ENCODE results near the gene PTPRE.

PTPRE gene

GRCh38 chr10:128096486-128097199 is 189.7 kb downstream of the PTPRE start:
- no peak overlapping the region for H3K9ac ChIP-seq (ENCODE audit: low read depth in 1 of 2, low read length in 2 of 2)
- H3K4me1 ChIP-seq (ENCODE audit: control insufficient read depth in 2 of 2, insufficient read depth in 2 of 2, low read length in 2 of 2), result no peaks in the 10 kb centered on the region
- H3K36me3 ChIP-seq (ENCODE audit: control insufficient read depth in 2 of 2, insufficient read depth in 2 of 2, low read length in 2 of 2), result peaks cover 0 to 7% of the 10 kb centered on the region in 2 donors
- H3K27me3 ChIP-seq (ENCODE audit: control insufficient read depth in 2 of 2, insufficient read depth in 2 of 2, low read length in 2 of 2), result no peaks in the 10 kb centered on the region
- no peak overlapping the region for H3K27ac ChIP-seq (ENCODE audit: low read depth in 2 of 2, low read length in 2 of 2)
- no peaks in the 10 kb centered on the region for H3K9me3 ChIP-seq (ENCODE audit: control insufficient read depth in 2 of 2, low read length in 2 of 2)
- H3K4me3 ChIP-seq (ENCODE audit: low read length in 2 of 2), result no peak overlapping the region

GRCh38 chr10:128097783-128098182 is 190.9 kb downstream of the PTPRE start:
- no peak overlapping the region for H3K27ac ChIP-seq (ENCODE audit: low read depth in 2 of 2, low read length in 2 of 2)
- no peaks in the 10 kb centered on the region for H3K9me3 ChIP-seq (ENCODE audit: control insufficient read depth in 2 of 2, low read length in 2 of 2)
- no peak overlapping the region for H3K9ac ChIP-seq (ENCODE audit: low read depth in 1 of 2, low read length in 2 of 2)
- peaks cover 0 to 7% of the 10 kb centered on the region in 2 donors for H3K36me3 ChIP-seq (ENCODE audit: control insufficient read depth in 2 of 2, insufficient read depth in 2 of 2, low read length in 2 of 2)
- H3K4me3 ChIP-seq (ENCODE audit: low read length in 2 of 2), result no peak overlapping the region
- no peaks in the 10 kb centered on the region for H3K4me1 ChIP-seq (ENCODE audit: control insufficient read depth in 2 of 2, insufficient read depth in 2 of 2, low read length in 2 of 2)
- no peaks in the 10 kb centered on the region for H3K27me3 ChIP-seq (ENCODE audit: control insufficient read depth in 2 of 2, insufficient read depth in 2 of 2, low read length in 2 of 2)

GRCh38 chr10:128098631-128099030 is 191.7 kb downstream of the PTPRE start:
- H3K9me3 ChIP-seq (ENCODE audit: control insufficient read depth in 2 of 2, low read length in 2 of 2), result no peaks in the 10 kb centered on the region
- H3K36me3 ChIP-seq (ENCODE audit: control insufficient read depth in 2 of 2, insufficient read depth in 2 of 2, low read length in 2 of 2), result peaks cover 0 to 7% of the 10 kb centered on the region in 2 donors
- no peak overlapping the region for H3K9ac ChIP-seq (ENCODE audit: low read depth in 1 of 2, low read length in 2 of 2)
- no peaks in the 10 kb centered on the region for H3K4me1 ChIP-seq (ENCODE audit: control insufficient read depth in 2 of 2, insufficient read depth in 2 of 2, low read length in 2 of 2)
- H3K27ac ChIP-seq (ENCODE audit: low read depth in 2 of 2, low read length in 2 of 2), result no peak overlapping the region
- no peak overlapping the region for H3K4me3 ChIP-seq (ENCODE audit: low read length in 2 of 2)
- no peaks in the 10 kb centered on the region for H3K27me3 ChIP-seq (ENCODE audit: control insufficient read depth in 2 of 2, insufficient read depth in 2 of 2, low read length in 2 of 2)

- no peak overlapping the region for H3K4me3 ChIP-seq (ENCODE audit: low read length in 2 of 2)
- no peaks in the 10 kb centered on the region for H3K4me1 ChIP-seq (ENCODE audit: control insufficient read depth in 2 of 2, insufficient read depth in 2 of 2, low read length in 2 of 2)
- no peak overlapping the region for H3K27ac ChIP-seq (ENCODE audit: low read depth in 2 of 2, low read length in 2 of 2)
- H3K9me3 ChIP-seq (ENCODE audit: control insufficient read depth in 2 of 2, low read length in 2 of 2), result no peaks in the 10 kb centered on the region
- no peak overlapping the region for H3K9ac ChIP-seq (ENCODE audit: low read depth in 1 of 2, low read length in 2 of 2)
- no peaks in the 10 kb centered on the region for H3K27me3 ChIP-seq (ENCODE audit: control insufficient read depth in 2 of 2, insufficient read depth in 2 of 2, low read length in 2 of 2)
- H3K36me3 ChIP-seq (ENCODE audit: control insufficient read depth in 2 of 2, insufficient read depth in 2 of 2, low read length in 2 of 2), result peaks cover 0 to 7% of the 10 kb centered on the region in 2 donors
Observed at GRCh38 chr10:128099901-128100300, 193.0 kb downstream of the PTPRE start.

DNA sequence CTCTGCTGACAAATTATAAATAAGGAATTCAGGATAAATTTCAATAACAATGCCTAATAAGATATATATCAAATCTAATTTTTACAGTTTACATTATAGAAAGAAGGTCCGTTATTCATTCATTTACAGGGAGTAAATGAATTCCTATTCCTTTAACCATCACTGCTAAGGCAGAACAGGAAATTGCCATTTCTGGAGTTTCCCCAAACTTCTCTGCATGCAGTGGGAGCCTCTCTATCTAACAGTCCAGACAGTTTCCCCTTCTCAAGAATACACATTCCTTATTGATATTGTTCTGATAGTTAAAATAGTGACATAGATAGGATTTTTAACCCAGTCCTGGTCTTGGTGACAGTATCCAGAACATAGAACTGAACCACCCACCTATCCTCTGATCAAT is 195.0 kb downstream of the PTPRE start:
- H3K36me3 ChIP-seq (ENCODE audit: control insufficient read depth in 2 of 2, insufficient read depth in 2 of 2, low read length in 2 of 2), result peaks cover 3 to 10% of the 10 kb centered on the region in 2 donors
- H3K27me3 ChIP-seq (ENCODE audit: control insufficient read depth in 2 of 2, insufficient read depth in 2 of 2, low read length in 2 of 2), result no peaks in the 10 kb centered on the region
- H3K4me3 ChIP-seq (ENCODE audit: low read length in 2 of 2), result no peak overlapping the region
- no peaks in the 10 kb centered on the region for H3K4me1 ChIP-seq (ENCODE audit: control insufficient read depth in 2 of 2, insufficient read depth in 2 of 2, low read length in 2 of 2)
- H3K9ac ChIP-seq (ENCODE audit: low read depth in 1 of 2, low read length in 2 of 2), result no peak overlapping the region
- H3K9me3 ChIP-seq (ENCODE audit: control insufficient read depth in 2 of 2, low read length in 2 of 2), result no peaks in the 10 kb centered on the region
- no peak overlapping the region for H3K27ac ChIP-seq (ENCODE audit: low read depth in 2 of 2, low read length in 2 of 2)

DNA sequence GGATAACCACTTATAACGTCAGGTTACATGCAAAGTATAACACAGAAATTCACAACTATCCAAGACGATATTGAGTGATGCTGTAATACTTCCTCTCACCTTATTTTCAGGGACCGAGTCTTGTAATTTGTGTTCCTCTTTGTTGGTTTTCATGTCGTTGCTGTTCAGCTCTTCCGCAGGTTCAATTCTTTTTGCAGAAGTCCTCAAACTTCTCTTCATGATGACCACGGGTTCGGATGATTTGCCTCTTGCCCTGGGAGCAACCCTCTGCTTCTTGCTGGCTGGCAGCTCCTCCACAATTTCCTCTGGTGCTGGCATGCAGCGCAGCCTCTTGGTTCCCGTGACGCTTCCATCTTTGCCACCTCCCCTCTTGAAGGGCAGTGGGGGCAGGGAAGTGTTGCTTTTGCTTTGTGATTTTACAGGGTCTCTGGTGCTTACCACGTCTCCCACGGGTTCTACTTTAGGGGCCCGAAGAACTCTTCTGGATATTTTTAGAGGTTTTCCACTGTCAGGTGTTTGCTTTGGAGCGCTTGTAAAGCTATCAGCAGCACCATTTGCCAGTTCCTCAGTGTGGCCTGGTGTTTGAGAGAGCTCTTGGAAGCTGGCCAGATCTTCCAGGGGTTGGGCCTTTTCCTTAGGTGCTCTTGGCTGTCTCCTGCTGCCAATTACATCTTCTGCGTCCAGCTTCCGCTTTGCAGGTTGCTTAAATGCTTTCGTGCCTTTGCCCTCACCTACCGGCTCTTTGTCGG is 195.8 kb downstream of the PTPRE start:
- Histone ChIP-seq H3K27me3 (ENCODE audit: control insufficient read depth in 2 of 2, insufficient read depth in 2 of 2, low read length in 2 of 2) (no peaks in the 10 kb centered on the region), H3K27ac (ENCODE audit: low read depth in 2 of 2, low read length in 2 of 2) (no peak overlapping the region), H3K4me3 (ENCODE audit: low read length in 2 of 2) (no peak overlapping the region), H3K4me1 (ENCODE audit: control insufficient read depth in 2 of 2, insufficient read depth in 2 of 2, low read length in 2 of 2) (no peaks in the 10 kb centered on the region), H3K9ac (ENCODE audit: low read depth in 1 of 2, low read length in 2 of 2) (no peak overlapping the region), H3K9me3 (ENCODE audit: control insufficient read depth in 2 of 2, low read length in 2 of 2) (no peaks in the 10 kb centered on the region), H3K36me3 (ENCODE audit: control insufficient read depth in 2 of 2, insufficient read depth in 2 of 2, low read length in 2 of 2) (peaks cover 3 to 10% of the 10 kb centered on the region in 2 donors)

DNA sequence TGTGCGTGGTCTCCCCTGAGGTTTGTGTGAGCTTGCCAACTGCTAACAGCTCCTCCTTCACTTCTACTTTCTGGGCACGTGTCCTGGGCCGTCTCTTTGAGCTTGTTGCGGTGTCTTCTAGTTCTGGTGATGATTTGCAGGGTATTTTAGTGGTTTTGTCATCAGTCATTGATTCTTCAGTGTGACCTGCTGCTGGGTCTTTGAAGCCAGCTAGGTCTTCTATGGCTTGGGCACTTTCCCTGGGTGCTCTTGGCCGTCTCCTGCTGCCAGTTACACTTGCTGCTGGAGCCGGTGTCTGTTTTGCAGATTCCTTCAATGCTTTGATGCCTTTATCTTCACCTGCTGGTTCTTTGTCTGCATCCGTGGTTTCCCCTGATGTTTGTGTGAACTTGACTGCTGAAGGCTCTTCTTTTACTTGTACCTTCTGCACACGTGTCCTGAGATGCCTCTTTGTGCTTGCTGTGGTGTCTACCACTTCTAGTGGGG is 196.4 kb downstream of the PTPRE start:
- Histone ChIP-seq H3K4me1 (ENCODE audit: control insufficient read depth in 2 of 2, insufficient read depth in 2 of 2, low read length in 2 of 2) (no peaks in the 10 kb centered on the region), H3K4me3 (ENCODE audit: low read length in 2 of 2) (no peak overlapping the region), H3K36me3 (ENCODE audit: control insufficient read depth in 2 of 2, insufficient read depth in 2 of 2, low read length in 2 of 2) (peaks cover 3 to 14% of the 10 kb centered on the region in 2 donors), H3K9ac (ENCODE audit: low read depth in 1 of 2, low read length in 2 of 2) (no peak overlapping the region), H3K27ac (ENCODE audit: low read depth in 2 of 2, low read length in 2 of 2) (no peak overlapping the region), H3K27me3 (ENCODE audit: control insufficient read depth in 2 of 2, insufficient read depth in 2 of 2, low read length in 2 of 2) (no peaks in the 10 kb centered on the region), H3K9me3 (ENCODE audit: control insufficient read depth in 2 of 2, low read length in 2 of 2) (no peaks in the 10 kb centered on the region)

DNA sequence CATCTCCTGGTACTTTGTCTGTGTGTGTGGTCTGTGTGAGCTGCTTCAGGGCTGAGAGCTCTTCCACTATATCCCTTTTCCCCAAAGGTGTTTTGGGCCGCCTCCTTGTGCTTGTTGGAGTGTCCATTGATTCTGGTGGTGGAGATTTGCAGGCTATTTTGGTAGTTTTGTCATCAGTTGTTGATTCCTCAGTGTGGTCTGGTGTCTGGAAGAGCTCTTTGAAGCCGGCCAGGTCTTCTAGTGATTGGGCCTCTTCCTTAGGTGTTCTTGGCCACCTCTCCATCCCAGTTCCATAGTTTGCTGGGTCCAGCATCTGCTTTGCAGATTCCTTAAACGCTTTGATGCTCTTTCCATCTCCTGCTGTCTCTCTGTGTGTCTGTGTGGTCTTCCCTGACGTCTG is 198.5 kb downstream of the PTPRE start:
- H3K9ac ChIP-seq (ENCODE audit: low read depth in 1 of 2, low read length in 2 of 2), result no peak overlapping the region
- no peaks in the 10 kb centered on the region for H3K4me1 ChIP-seq (ENCODE audit: control insufficient read depth in 2 of 2, insufficient read depth in 2 of 2, low read length in 2 of 2)
- H3K36me3 ChIP-seq (ENCODE audit: control insufficient read depth in 2 of 2, insufficient read depth in 2 of 2, low read length in 2 of 2), result peaks cover 7 to 16% of the 10 kb centered on the region in 2 donors

GRCh38 chr10:128109707-128110106 is 202.8 kb downstream of the PTPRE start:
- Histone ChIP-seq H3K27ac (ENCODE audit: low read depth in 2 of 2, low read length in 2 of 2) (no peak overlapping the region), H3K4me3 (ENCODE audit: low read length in 2 of 2) (no peak overlapping the region), H3K36me3 (ENCODE audit: control insufficient read depth in 2 of 2, insufficient read depth in 2 of 2, low read length in 2 of 2) (peaks cover 7 to 13% of the 10 kb centered on the region in 2 donors)

More for the DNA sequence above, 198.5 kb downstream of the PTPRE start:
- H3K27ac ChIP-seq (ENCODE audit: low read depth in 2 of 2, low read length in 2 of 2), result no peak overlapping the region
- H3K4me3 ChIP-seq (ENCODE audit: low read length in 2 of 2), result no peak overlapping the region
- no peaks in the 10 kb centered on the region for H3K9me3 ChIP-seq (ENCODE audit: control insufficient read depth in 2 of 2, low read length in 2 of 2)
- H3K27me3 ChIP-seq (ENCODE audit: control insufficient read depth in 2 of 2, insufficient read depth in 2 of 2, low read length in 2 of 2), result no peaks in the 10 kb centered on the region

DNA sequence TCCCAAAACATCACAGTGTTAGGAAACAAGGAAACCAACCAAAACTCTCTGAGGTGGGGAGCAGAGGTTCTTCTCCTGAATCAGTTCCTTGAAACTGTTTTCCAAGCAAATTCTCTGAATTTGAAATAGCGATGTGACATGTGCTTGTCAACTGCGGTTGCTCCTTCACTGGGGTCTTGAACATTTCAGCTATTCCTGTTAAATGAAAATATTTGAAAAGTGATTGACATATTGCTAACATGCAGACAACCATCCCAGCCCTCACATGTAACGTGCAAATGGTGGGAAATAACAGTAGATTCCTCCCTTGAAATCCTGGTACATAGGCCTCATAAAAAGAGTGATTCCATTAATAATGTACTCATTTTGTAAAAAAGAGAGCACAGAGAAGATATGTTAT is 203.4 kb downstream of the PTPRE start:
- Histone ChIP-seq H3K36me3 (ENCODE audit: control insufficient read depth in 2 of 2, insufficient read depth in 2 of 2, low read length in 2 of 2) (peaks cover 7 to 13% of the 10 kb centered on the region in 2 donors), H3K27ac (ENCODE audit: low read depth in 2 of 2, low read length in 2 of 2) (no peak overlapping the region), H3K4me1 (ENCODE audit: control insufficient read depth in 2 of 2, insufficient read depth in 2 of 2, low read length in 2 of 2) (no peaks in the 10 kb centered on the region), H3K9me3 (ENCODE audit: control insufficient read depth in 2 of 2, low read length in 2 of 2) (no peaks in the 10 kb centered on the region), H3K4me3 (ENCODE audit: low read length in 2 of 2) (no peak overlapping the region), H3K9ac (ENCODE audit: low read depth in 1 of 2, low read length in 2 of 2) (no peak overlapping the region), H3K27me3 (ENCODE audit: control insufficient read depth in 2 of 2, insufficient read depth in 2 of 2, low read length in 2 of 2) (no peaks in the 10 kb centered on the region)

More at GRCh38 chr10:128109707-128110106, 202.8 kb downstream of the PTPRE start:
- H3K9me3 ChIP-seq (ENCODE audit: control insufficient read depth in 2 of 2, low read length in 2 of 2), result no peaks in the 10 kb centered on the region
- no peaks in the 10 kb centered on the region for H3K4me1 ChIP-seq (ENCODE audit: control insufficient read depth in 2 of 2, insufficient read depth in 2 of 2, low read length in 2 of 2)
- no peaks in the 10 kb centered on the region for H3K27me3 ChIP-seq (ENCODE audit: control insufficient read depth in 2 of 2, insufficient read depth in 2 of 2, low read length in 2 of 2)
- no peak overlapping the region for H3K9ac ChIP-seq (ENCODE audit: low read depth in 1 of 2, low read length in 2 of 2)
